HG03457 (cell line): ENCODE measurements around the gene MSI2.

Source experiments
- ATAC-seq: cut with Tn5 transposase; IDR thresholded peaks from one replicate; pipeline ENCODE4 v1.9.1; 2021; ENCODE audit warnings: moderate number of reproducible peaks; ENCODE audit not compliant: unreplicated experiment

MSI2 gene

DNA sequence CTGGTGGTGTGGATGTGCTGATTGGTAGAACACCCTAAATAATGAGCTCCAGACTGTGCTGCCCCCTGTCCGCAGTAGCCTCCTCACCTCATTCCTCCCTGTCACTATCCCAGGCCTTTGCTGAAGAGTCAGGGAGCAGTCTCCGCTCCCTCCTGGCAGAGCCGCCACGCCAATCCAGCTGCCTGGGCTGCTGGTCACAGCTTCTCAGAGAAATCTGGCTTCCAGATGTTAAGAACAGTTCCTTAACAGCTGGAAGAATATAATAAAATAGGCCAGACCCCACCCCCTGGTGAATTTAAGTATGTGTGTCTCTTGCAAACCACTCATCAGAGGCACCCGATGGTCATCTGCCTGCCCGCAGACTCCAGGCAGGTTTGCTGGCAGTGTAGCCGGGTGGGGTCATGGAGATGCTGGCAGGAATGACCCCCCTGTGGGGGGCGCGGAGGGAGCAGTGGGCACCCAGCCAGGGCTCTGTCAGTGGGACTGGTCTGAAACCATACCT lies 327.8 kb downstream of the MSI2 start:
- no peak for ATAC-seq

DNA sequence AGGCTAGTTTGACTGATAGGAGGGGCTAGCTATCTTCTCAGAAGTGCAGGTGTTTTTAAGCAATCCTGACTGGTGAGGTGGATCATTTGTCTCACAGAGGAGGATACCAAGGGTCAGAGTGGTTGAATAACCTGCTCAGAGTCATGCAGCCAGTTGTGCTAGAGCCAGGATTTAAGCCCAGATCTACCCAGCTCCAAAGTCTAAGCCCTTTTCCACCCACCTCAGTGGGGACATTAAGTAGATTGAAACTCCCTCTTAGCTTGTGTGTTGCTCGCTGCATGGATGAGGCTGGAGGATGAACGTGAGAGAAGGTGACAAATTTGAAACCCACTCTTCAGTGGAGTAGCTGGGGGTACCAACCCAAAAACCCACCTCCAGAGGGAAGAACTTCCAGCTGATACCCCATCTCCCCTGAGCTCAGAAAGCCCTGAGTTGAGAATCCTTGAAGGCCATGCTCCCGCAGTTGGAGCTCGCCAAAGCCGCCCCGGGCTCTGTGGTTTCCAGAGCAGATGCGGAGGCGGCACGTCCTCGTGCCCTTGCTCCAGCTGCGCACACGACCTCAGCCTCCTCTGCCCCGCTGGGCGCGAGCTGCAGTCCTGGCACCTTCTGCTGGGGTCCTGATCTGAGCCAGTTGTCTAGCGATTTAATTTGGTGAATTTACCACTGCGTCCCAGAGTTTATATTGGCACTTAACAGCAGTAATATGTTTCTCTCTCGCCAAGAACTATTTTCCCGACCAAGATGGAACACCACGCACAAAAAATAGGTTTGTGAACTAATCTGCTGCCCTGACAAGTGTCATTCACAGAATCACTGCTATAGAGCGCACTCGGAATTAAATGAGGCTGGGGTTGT lies 329.2 kb downstream of the MSI2 start:
- ATAC-seq: no peak

DNA sequence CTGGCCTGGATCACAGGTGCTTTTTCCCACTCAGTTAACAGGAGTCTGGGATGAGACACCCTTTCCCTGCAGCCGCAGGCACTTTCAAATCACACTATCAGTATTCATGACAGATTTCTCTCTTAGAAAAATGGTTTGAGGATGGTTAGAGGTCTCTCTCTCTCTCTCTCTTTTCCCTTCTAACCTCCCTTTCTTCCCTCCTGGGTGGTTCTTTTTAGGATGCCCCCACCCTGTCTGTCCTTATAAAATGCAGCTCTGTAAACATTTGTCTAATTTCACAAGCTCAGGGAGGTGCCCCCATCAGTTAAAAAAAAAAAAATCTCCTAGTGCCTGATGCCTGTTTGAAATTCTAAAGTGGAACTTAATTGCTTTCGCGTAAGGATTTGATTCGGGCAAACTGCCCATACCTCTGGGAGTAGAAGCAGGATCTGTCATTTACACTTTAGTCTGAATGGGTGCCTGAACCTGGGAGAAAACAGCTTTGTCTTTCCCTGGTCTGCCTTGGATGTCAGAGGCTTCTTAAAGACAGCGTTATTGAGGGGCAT lies 329.9 kb downstream of the MSI2 start:
- ATAC-seq: no peak

DNA sequence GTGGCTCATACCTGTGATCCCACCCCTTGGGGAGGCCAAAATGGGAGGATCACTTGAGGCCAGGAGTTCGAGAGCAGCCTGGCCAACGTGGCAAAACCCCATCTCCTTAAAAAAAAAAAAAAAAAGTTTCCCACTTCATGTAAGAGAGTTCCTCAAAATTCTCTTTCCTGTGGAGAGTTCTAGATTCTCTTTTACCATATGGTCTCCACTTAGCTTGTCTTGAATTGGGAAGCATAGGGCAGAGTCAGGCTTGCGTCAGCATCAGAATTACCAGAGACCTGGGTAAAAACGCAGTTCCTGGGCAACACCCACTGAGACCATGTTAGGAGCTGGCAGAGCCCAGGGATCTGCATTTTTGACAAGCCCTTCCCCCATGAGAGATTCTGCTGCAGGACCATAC lies 330.4 kb downstream of the MSI2 start:
- no peak for ATAC-seq

DNA sequence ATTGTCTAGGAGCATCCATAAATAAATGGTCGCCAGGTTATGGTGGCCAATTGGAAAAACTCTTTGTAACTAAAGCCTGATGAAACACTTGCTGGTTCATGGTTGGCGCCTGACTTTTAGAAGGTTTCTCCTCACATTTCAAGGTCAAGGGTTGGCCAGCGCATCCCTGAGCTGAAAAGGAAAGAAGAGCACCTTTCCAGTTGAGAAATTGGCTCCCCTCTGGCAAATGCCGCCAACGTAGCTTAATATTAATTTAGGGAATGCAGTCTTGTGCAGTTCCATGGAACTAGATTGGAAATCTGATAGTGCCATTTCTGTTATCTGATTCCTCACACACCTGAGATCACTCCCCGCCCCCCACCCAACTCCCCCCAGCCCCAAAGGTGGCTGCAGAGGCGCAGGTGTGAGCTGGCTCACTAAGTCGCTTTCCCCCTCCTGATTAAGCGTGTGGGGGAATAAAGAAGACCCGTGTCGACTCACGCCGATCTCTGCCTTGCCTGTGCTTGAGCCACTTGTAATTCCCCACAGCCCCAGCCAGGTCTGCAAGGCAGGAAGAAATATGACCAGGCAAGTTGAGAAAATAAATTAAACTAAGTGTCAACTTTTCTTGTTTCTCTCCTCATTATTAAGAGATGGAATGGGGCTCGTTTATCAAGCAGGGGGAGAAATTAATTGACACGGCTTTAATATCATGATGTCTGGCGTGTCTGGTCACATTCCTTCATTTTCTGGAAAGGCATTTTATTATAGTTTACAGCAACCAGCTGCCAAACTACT lies 331.1 kb downstream of the MSI2 start:
- no peak for ATAC-seq

DNA sequence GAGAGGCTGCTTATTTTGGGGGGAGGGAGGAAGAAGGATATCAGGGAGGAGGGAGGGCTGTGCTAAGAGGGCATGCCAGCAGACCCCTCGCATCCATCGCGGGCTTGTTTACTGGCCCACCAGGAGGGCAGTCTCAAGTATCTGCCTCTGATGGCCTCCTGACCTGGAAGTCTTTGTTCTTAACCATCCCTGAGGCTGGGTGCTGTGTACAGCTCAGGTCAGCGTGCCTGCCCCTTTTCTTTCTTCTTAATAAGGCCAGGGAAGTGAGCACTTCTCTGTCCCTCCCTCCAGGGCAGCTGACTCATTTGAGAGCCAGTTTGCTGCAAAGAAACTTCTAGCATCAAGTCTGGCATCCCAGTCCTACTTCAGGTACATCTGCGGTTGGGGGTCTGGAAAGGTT lies 331.8 kb downstream of the MSI2 start:
- no peak for ATAC-seq

DNA sequence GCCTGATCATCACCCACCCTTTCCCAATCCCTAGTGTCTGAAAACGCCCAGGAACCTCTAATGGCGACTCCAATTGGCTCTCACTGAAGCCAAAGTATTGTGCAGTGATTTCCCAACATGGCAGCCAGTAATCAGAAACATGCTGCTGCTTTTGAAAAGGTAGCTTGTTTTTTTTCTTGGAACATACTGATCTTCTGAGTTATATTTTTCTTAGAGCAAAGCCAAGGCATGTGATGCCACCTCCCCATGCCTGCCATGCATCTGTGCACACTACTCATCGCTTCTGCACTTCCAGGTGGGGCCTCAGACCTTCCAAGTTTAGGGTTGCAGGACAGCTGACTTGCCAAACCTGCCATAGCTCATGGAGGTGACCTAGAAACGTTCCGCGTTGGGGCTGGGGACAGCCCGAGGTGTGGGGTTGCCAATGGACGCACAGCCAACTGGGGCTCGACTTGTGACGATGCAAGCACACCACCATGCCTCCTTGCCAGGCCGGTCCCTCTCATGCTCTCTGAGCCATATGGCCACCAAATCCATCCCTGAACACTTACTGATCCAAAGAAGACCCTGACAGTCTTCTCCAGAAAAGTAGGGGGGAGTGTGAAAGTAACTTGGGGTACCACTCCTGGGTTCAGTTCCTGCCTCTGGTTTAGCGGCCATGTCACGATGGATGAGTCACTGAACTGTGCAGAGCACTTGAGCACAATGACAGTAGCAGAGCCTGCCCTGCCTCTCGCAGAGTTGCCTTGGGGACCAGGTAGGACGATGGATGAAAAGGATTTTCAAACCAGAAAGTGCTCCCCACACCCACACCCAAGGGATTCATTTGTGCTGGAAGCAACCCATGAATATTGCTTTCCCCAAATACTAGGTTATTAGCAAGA lies 333.1 kb downstream of the MSI2 start:
- no peak for ATAC-seq

DNA sequence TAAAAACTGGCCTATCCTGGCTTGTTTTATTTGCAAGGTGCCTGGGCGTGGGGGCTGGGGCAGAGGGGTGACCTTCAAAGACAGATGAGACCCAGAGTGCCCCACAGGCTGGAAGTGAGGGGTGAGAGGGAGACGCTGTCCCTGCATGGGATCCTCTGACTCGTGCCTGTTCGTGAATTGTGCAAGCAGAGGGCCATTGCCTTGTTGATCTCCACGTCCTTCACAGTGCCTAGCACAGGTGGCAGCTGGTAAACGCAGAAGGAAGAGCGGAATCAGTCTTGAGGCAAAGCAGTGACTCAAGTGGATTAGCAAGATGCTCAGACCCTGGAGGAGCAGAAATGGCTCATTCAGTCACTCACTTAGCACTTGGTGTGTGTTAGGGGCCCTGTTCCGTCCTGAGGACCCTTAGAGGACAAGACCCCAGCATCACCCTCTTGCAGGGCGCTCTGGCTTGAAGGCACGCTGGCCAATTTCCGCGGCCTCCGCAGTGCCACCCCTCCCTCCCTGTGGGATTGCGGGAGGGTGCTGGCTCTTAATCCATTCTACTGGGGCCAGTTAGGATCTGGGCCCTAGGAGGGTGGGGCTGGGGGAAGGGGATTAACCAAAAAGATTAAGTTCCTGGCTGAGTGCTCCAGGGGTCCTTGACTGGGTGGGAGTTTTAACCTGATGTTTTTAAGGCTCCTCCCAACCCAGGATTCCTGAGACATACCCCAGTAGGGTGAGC lies 337.6 kb downstream of the MSI2 start:
- ATAC-seq: no peak

DNA sequence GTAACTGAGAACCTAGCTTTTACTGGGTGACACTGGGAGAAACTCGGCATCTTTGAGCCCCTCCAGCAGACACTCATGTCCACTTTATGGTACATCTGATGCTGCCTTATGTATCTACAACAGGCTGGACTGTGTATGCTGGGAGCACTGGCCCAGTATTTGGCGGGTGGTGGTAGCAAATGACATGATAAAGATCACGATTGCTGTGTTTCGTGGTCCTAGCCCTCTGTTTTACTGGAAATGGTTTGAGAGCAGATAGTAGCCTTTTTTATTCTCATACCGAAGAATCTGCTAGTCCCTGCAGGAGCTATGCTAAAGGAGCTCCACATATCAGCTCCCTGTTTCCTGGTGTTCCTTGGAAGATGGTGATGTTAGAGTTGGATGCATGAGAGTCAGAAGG lies 338.4 kb downstream of the MSI2 start:
- no peak for ATAC-seq

DNA sequence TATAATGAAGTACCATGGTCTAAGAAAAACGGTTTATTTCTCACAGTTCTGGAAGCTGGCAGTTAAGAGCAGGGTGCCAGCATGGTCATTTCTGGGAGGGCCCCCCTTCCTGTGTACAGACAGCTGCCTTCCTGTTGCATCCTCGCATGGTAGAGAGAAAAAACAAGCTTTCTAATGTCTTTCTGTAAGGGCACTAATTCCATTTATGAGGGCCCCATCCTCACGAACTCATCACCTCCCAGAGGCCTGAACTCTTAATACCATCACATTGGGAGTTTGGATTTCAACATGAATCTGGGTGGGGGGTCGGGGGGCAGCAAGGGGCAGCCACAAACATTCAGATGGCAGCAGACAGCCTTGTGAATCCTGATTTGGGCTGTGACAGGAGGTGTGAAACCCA lies 339.1 kb downstream of the MSI2 start:
- no peak for ATAC-seq

DNA sequence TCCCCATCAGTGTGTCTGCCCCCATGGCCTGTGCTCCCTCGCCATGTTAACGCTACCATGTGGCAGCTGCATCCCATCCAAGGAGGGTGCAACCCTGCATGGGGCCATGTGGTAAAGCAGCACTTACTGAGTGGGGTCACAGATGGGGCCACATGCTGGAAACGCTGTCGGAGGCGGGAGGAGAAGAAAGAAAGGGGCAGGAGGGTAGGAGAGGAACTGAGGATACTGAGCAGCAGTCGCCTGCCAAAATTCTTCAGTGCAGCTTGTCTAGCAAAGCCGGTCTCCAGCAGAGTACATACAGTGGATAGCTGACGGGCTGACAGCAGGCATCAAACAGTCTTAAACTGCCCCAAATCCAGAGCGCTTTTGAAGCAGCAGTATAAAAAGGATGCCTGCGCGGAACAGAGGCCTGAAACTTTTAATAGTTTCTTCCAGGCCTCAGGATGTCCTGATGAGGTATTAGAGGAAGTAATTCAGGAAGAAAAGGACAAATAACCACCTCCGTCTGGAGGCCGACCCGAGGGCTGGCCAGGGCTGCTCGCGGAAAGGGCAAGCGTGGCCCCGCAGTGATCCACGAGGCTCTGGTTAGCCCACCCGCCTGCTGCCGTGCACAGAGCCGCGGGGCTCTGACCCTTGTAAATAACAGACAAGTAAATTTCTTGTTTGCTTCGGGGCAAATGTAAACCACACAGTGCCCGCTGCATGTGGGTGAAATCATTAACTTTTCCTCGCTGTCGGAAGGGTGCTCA lies 339.8 kb downstream of the MSI2 start:
- ATAC-seq: no peak

DNA sequence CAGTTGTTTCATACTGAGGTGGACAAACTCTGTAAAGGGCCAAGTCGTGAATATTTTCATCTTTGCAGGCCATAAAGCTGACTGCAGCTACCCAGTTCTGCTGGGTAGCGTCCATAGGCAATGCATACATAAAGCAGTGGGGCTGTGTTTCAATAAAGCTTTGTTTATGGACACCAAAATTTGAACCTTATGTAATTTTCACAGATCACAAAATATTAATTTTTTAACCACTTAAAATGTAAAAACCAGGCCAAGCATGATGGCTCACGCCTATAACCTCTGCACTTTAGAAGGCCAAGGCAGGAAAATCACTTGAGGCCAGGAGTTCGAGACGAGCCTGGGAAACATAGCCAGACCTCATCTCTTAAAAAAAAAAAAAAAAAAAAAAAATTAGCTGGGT lies 340.8 kb downstream of the MSI2 start:
- no peak for ATAC-seq

DNA sequence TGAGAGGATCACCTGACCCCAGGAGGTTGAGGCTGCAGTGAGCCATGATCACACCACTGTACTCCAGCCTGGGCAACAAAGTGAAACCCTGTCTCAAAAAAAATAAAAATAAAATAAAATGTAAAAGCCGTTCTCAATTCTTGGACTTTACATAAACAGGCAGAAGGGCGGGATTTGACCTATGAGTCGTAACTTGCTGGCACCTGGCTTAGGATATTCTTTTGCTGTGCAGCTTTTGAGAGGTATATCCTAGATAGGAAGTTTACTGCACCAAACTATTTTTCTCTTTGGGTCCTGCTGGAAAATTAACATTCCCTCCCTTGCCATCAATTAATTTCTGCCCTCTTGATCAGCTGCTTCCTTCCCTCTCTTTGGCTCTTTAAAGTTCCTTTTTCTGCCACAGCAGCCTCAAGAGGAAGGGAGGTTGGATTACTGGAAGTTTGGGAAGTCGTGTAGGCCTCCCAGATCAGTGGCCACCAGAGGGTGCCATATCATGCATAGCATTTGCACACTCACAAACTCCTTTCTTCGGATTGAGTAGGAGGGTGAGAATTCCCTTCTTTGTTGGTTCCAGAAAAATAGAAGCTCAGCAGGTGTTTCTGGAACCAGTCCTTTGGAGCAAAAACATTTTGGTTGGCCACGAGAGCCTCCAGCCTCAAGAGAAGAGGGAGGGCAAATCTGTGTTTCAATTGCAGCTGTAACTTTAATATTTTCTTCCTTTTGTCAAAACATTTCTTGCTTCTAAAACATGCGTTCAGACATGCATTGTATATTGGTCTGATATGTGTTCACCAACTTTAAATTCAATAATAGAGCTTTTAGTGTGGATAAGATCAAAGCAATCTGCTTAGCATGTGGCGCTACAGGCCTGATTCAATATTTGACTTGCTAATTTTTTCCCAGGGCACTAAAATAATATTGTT lies 341.5 kb downstream of the MSI2 start:
- ATAC-seq: no peak

DNA sequence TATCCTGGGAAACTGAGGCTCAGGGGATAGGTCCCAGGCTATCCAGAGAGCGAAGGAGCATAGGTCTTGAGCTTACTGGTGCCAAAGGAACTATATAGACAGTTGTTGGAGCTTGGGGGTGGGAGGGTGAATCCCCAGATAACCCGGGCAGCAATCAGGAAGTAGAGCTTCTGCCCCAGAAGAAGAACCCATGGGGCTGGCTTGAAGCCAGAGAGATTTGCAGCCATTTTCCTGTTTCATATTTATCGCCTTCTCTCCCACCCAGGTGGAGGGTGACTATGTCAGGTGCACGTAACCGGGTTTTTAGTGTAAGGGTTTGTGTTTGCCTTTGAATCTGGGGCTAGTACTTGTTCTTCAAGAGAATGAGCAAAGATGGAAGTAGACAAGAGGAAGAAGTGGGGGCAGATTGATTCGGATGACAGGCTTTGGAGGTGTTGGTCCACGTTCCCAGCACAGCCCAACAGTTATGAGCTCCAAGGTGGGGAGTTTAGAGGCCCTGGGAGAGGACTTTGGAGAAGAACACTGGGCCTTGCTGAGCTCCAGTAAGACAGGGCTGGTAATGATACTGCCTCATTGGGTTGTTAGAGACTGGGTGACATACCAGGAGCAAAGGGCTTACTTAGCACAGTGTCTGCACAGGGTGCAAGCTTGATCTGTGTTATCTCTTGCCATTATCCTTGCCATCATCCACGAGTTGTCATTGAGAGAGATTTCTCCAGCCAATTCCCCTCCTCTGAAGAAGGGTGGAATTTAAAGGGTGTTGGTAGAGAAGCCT lies 343.1 kb downstream of the MSI2 start:
- ATAC-seq: no peak

DNA sequence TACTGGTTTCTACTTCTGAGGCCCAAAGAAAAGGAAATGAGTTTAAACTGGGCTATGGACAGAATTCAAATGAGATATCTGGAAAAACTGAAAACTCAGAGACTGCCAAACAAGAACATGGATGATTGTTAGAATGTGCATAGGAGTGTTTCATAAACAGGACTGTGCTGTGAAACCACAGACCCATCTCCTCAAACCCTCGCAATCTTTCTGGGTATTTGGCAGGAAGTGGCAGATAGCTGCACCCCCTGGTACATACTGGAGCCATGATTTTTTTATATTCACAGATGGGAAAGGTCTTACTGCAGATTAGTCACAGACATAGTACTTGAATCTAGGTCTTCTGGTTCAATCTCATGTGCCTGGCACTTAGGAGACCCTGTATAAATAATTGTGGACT lies 343.8 kb downstream of the MSI2 start:
- ATAC-seq: no peak

DNA sequence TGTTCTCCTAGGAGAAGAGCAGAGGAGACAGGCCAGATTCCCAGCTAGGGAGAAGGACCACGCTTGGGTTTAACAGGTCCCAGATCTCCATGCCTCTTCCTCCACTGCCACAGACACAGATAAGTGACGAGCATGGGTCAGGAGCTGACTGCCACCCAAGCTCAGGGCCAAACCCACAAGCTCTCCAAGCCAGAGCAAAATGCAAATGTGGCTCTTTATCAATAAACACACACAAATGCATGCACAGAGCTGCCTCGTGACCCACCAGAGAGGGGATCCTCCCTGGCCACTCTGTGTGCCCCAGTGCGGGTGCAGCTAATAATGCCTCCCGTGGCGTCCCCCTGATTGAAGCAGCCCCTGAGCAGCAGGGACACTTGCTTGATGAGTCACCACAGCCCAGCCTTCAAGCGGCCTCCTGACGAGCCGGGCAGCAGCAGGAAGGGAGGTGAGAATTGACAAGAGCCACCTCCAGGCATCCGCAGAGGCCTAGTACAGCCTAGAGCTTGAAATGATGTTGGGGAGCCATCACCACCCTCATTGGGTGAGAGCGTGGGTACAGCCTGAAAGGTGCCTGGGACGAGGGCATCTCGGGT lies 344.9 kb downstream of the MSI2 start:
- no peak for ATAC-seq

DNA sequence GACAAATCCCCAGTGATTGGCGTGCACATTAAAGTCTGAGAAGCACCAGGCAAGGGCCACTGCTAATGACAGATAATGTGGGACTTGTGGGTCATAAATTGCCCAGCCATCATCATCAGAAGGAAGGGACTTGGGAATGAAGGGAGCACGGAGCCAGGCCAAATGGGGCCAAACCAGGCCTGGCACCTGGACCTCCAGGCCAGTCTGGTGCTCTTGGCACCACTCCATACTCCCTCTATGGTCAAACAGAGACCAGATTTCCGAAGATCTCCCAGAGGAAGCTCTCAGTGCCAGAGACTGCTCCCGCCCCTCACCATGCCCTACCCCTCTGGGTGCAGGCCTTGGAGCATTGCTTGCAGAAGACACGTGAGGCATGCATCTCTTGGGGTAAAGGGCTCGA lies 346.6 kb downstream of the MSI2 start:
- no peak for ATAC-seq
